MM.1S (cell line): ENCODE data around the gene CLCA2.

Source experiments
- DNase-seq: peaks from one replicate; pipeline ENCODE4 v3.0.0-alpha.2; 2015
- H2AFZ ChIP-seq: fragments of 300-600 bp; sonication (generic); 2 replicates; pipeline ENCODE4 v1.6.0; 2016; ENCODE audit warnings: antibody characterized with exemption, low read length
- H3F3A ChIP-seq: fragments of 300-600 bp; sonication (generic); 2 replicates; pipeline ENCODE4 v1.6.1; 2016; ENCODE audit warnings: mild to moderate bottlenecking, antibody characterized with exemption, low read length, moderate library complexity, mixed read lengths; ENCODE audit not compliant: insufficient read depth
- H3K27ac ChIP-seq: fragments of 300-600 bp; sonication (generic); 2 replicates; pipeline ENCODE4 v1.5.1; 2016; ENCODE audit warnings: mild to moderate bottlenecking, low read length
- H3K27me3 ChIP-seq: fragments of 300-600 bp; sonication (generic); replicated peaks from 2 replicates; pipeline ENCODE4 v1.6.0; 2016; ENCODE audit warnings: low read length; ENCODE audit not compliant: insufficient read depth
- H3K36me3 ChIP-seq: fragments of 300-600 bp; sonication (generic); replicated peaks from 2 replicates; pipeline ENCODE4 v1.6.1; 2016; ENCODE audit warnings: mild to moderate bottlenecking, low read length, mixed read lengths; ENCODE audit not compliant: insufficient read depth
- H3K4me1 ChIP-seq: fragments of 300-600 bp; sonication (generic); 2 replicates; pipeline ENCODE4 v1.6.1; 2016; ENCODE audit warnings: low read length, mixed read lengths
- H3K4me2 ChIP-seq: fragments of 300-600 bp; sonication (generic); 2 replicates; pipeline ENCODE4 v1.6.0; 2016; ENCODE audit warnings: low read depth, low read length
- H3K4me3 ChIP-seq: fragments of 300-600 bp; sonication (generic); 2 replicates; pipeline ENCODE4 v1.5.1; 2016; ENCODE audit warnings: low read length, mixed read lengths
- H3K79me2 ChIP-seq: fragments of 300-600 bp; sonication (generic); 2 replicates; pipeline ENCODE4 v1.6.1; 2016; ENCODE audit warnings: mixed run types, low read length, mixed read lengths
- H3K9ac ChIP-seq: fragments of 300-600 bp; sonication (generic); 2 replicates; pipeline ENCODE4 v1.6.1; 2016; ENCODE audit warnings: low read length, mixed read lengths
- H3K9me2 ChIP-seq: fragments of 300-600 bp; sonication (generic); replicated peaks from 2 replicates; pipeline ENCODE4 v1.6.1; 2016; ENCODE audit warnings: mild to moderate bottlenecking, low read length, mixed read lengths; ENCODE audit not compliant: insufficient read depth
- H3K9me3 ChIP-seq: fragments of 300-600 bp; sonication (generic); replicated peaks from 2 replicates; pipeline ENCODE4 v1.6.1; 2016; ENCODE audit warnings: mild to moderate bottlenecking, low read length, mixed read lengths; ENCODE audit not compliant: insufficient read depth
- H4K20me1 ChIP-seq: fragments of 300-600 bp; sonication (generic); 2 replicates; pipeline ENCODE4 v1.6.1; 2016; ENCODE audit warnings: mild to moderate bottlenecking, low read length, moderate library complexity, mixed read lengths; ENCODE audit not compliant: insufficient read depth
- CTCF ChIP-seq: fragments of 300-600 bp; sonication (generic); IDR thresholded peaks from 2 replicates; pipeline ENCODE4 v1.5.1; 2016; ENCODE audit warnings: antibody characterized with exemption, low read length, mixed read lengths
- EZH2 ChIP-seq: fragments of 300-600 bp; sonication (generic); optimal IDR thresholded peaks from 2 replicates; pipeline ENCODE3; 2017; ENCODE audit warnings: low read depth, mild to moderate bottlenecking, antibody characterized with exemption, low read length, mixed read lengths
- EZH2phosphoT487 ChIP-seq: fragments of 300-600 bp; sonication (generic); IDR thresholded peaks from 2 replicates; pipeline ENCODE4 v1.6.1; 2018; ENCODE audit warnings: antibody characterized with exemption, low read length

The CLCA2 gene

GRCh38 chr1:86502721-86503405 is 78.9 kb downstream of the CLCA2 start:
- Histone ChIP-seq H3K27me3 (peaks cover 8% of the 10 kb centered on the region; the same call in 1 of the 2 replicates), H3K9me2 (no peaks in the 10 kb centered on the region), H2AFZ (peak overlapping the region; percentile 32), H3K4me3 (peak overlapping the region; percentile 61), H3K9ac (peak overlapping the region; percentile 39), H3K4me2 (peak overlapping the region; percentile 66), H3K79me2 (no peaks in the 10 kb centered on the region), H3K9me3 (no peaks in the 10 kb centered on the region), H3F3A (peaks cover 3% of the 10 kb centered on the region; the same call in 1 of the 2 replicates), H3K27ac (peak overlapping the region; percentile 53; the same call in 1 of the 2 replicates), H4K20me1 (no peaks in the 10 kb centered on the region), H3K36me3 (no peaks in the 10 kb centered on the region), H3K4me1 (no peaks in the 10 kb centered on the region)
- TF ChIP-seq CTCF (0 out of 2 replicates have a peak, but pooled peaks have one; percentile 6), EZH2phosphoT487 (no peak), EZH2 (no peak)
- DNase-seq: peak; percentile 61

DNA sequence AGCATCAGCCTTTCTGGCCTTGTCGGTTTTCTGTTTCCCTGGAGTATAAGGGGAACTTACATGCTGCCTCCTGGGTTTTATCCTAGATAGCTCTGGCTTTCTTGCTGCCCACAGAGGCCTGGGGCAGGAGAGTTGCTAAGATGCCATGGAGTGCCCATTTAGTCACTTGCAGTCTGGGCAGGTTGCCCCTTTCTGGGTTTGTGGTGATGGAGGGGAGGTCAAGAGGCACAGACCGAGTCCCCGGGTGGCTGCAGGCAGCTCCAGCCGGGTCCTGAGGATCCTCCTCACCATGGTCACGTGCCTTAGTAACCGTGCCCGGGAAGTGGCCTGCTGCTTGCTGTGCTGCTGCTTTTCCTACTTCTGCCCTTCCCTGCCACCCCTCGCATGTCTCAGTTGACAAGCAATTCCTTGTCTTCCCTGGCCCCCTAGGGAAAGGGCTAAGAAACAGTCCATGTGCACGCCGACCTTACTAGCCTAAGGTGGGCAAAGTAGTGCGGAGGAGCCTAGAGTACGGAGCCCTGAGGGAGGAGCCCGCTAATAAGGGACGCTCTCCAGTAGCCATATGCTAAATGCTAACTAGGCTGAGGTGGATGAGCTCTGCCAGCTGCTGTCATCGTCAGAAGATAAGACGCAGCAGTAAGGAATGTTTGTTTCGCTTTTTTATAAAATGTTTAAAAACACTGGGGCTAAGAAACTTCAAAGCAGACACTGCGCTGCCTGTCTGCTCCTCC is 79.6 kb downstream of the CLCA2 start:
- no peaks in the 10 kb centered on the region for H4K20me1 ChIP-seq
- no peak for DNase-seq
- no peaks in the 10 kb centered on the region for H3K9me3 ChIP-seq
- TF ChIP-seq EZH2: no peak
- TF ChIP-seq CTCF: no peak
- no peak for TF ChIP-seq EZH2phosphoT487
- H3K27ac ChIP-seq: peak overlapping the region; percentile 53; the same call in 1 of the 2 replicates
- no peaks in the 10 kb centered on the region for H3K4me1 ChIP-seq
- H3K4me2 ChIP-seq: peak overlapping the region; percentile 66
- H3K9me2 ChIP-seq: no peaks in the 10 kb centered on the region
- peaks cover 3% of the 10 kb centered on the region; the same call in 1 of the 2 replicates for H3F3A ChIP-seq
- H3K4me3 ChIP-seq: peak overlapping the region; percentile 61
- H3K9ac ChIP-seq: peak overlapping the region; percentile 39
- H3K36me3 ChIP-seq: no peaks in the 10 kb centered on the region
- H3K79me2 ChIP-seq: no peaks in the 10 kb centered on the region
- peak overlapping the region; percentile 32 for H2AFZ ChIP-seq
- peaks cover 6% of the 10 kb centered on the region; the same call in 1 of the 2 replicates for H3K27me3 ChIP-seq

DNA sequence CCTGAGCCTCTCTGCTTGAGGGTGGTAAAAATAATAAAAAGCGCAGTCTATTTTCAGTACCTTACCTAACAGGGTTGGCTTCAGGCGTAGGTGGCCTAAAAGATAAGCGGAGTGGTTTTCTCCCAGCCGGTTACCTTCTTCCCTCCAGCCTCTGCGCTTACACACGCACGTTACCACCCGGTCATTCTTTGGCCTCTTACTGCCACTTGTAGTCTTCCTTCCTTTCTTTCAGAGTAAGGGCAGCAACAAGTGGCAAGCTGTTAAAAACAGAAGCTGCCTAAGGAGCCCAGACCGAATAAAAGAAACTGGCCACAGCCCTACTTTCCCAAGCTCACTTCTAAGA is 80.1 kb downstream of the CLCA2 start:
- H3K79me2 ChIP-seq: no peaks in the 10 kb centered on the region
- no peaks in the 10 kb centered on the region for H3K9me2 ChIP-seq
- peak overlapping the region; percentile 53; the same call in 1 of the 2 replicates for H3K27ac ChIP-seq
- peak overlapping the region; percentile 39; the same call in 1 of the 2 replicates for H3K9ac ChIP-seq
- H3K4me3 ChIP-seq: peak overlapping the region; percentile 61; the same call in 1 of the 2 replicates
- H3F3A ChIP-seq: peaks cover 3% of the 10 kb centered on the region; the same call in 1 of the 2 replicates
- H3K4me2 ChIP-seq: peak overlapping the region; percentile 66; the same call in 1 of the 2 replicates
- 0 out of 2 replicates have a peak, but pooled peaks cover under 1% of the 10 kb centered on the region for H3K27me3 ChIP-seq
- no peak for TF ChIP-seq CTCF
- TF ChIP-seq EZH2phosphoT487: no peak
- no peak for TF ChIP-seq EZH2
- DNase-seq: peak; percentile 42
- H3K9me3 ChIP-seq: no peaks in the 10 kb centered on the region
- H3K4me1 ChIP-seq: no peaks in the 10 kb centered on the region
- peak overlapping the region; percentile 32 for H2AFZ ChIP-seq
- H3K36me3 ChIP-seq: no peaks in the 10 kb centered on the region
- no peaks in the 10 kb centered on the region for H4K20me1 ChIP-seq
